GM23338 (cell line): ENCODE data around the gene DYNLT5.

ENCODE experiments used
- CREB1 ChIP-seq: fragments of 250-450 bp; sonication (Bioruptor Pico); IDR thresholded peaks from 2 replicates; pipeline ENCODE4 v1.5.0; 2020; ENCODE audit warnings: low read depth, mild to moderate bottlenecking, moderate library complexity
- EZH2 ChIP-seq: fragments of 200-600 bp; sonication (generic); IDR thresholded peaks from one replicate; pipeline ENCODE4 v1.8.0; 2017; ENCODE audit warnings: antibody characterized with exemption, mild to moderate bottlenecking, low read depth; ENCODE audit not compliant: unreplicated experiment
- EZH2phosphoT487 ChIP-seq: fragments of 200-600 bp; sonication (generic); IDR thresholded peaks from one replicate; pipeline ENCODE4 v1.8.1; 2018; ENCODE audit warnings: antibody characterized with exemption; ENCODE audit not compliant: unreplicated experiment
- JUNB ChIP-seq: IDR thresholded peaks from one replicate; pipeline ENCODE4 v1.6.1; 2016; ENCODE audit warnings: antibody characterized with exemption; ENCODE audit not compliant: unreplicated experiment
- NANOG ChIP-seq: IDR thresholded peaks from 2 replicates; pipeline ENCODE4 v1.6.1; 2016; ENCODE audit warnings: antibody characterized with exemption, borderline replicate concordance
- POLR2AphosphoS5 ChIP-seq: IDR thresholded peaks from 2 replicates; pipeline ENCODE4 v1.6.1; 2016; ENCODE audit warnings: antibody characterized with exemption, low read depth
- STAT1 ChIP-seq: IDR thresholded peaks from one replicate; pipeline ENCODE4 v1.6.1; 2016; ENCODE audit warnings: antibody characterized with exemption; ENCODE audit not compliant: unreplicated experiment
- ZNF114 ChIP-seq: fragments of 250-450 bp; sonication (Bioruptor Pico); IDR thresholded peaks from 2 replicates; pipeline ENCODE4 v1.5.0; 2020; ENCODE audit warnings: mild to moderate bottlenecking, moderate library complexity
- ZNF331 ChIP-seq: fragments of 250-450 bp; sonication (Bioruptor Pico); IDR thresholded peaks from 2 replicates; pipeline ENCODE4 v1.5.0; 2020; ENCODE audit warnings: low read depth, mild to moderate bottlenecking, moderate library complexity
- TF ChIP-seq, protein P1 (sequence below), 2 experiments: fragments of 200-600 bp in 1 of 2; sonication (generic) in 1 of 2; conservative IDR thresholded peaks; 2 replicates each; pipeline versions ENCODE4 v1.5.1 to v1.6.1; 2016 to 2017; ENCODE audit warnings: antibody characterized with exemption in 2 of 2, low read depth in 2 of 2, mild to moderate bottlenecking in 2 of 2, moderate library complexity in 1 of 2
- TF ChIP-seq, protein P2 (sequence below): IDR thresholded peaks from one replicate; pipeline ENCODE4 v1.6.1; 2018; ENCODE audit warnings: antibody characterized with exemption; ENCODE audit not compliant: unreplicated experiment
- TF ChIP-seq, protein P3 (sequence below): IDR thresholded peaks from 2 replicates; pipeline ENCODE4 v1.6.1; 2016; ENCODE audit warnings: antibody characterized with exemption

DNA sequence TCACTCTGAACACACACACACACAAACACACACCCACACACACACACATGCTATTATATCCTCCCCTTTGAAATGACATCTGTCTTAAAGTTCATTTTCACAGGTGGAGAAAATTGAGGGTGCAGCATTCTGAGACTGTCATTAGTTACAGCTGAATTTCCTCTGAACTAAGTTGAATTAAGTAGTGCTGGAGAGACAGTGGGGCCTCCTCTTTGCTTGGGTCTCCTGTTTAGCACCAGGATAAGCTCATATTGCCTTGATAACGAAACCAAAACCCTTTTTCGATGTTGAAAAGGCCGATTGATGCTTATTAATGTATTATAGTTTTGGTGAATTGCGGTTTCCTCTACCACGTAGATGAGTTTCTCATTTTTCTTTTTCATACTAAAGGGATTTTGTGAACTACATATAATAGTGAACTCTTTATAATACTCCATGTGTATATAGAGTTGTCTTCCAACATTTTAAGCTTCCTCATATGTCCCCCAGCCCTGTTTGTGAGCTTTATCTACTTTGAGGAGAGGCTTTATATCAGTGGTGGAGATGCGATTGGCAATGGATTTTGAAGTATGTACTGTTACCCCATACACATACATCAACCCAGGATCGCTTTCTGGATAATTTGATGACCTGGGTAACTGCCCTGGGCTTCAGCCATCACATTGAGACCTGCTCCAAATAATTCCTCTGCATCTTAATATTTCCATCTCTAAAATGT lies 17.4 kb downstream of the DYNLT5 start:
- TF ChIP-seq EZH2 (no peak), JUNB (no peak), EZH2phosphoT487 (no peak), POLR2AphosphoS5 (no peak), ZNF114 (CRISPR knock-in tag) (no peak), STAT1 (no peak), CREB1 (CRISPR knock-in tag) (no peak), ZNF331 (CRISPR knock-in tag) (no peak), NANOG (no peak)
- TF ChIP-seq, protein P1, sequence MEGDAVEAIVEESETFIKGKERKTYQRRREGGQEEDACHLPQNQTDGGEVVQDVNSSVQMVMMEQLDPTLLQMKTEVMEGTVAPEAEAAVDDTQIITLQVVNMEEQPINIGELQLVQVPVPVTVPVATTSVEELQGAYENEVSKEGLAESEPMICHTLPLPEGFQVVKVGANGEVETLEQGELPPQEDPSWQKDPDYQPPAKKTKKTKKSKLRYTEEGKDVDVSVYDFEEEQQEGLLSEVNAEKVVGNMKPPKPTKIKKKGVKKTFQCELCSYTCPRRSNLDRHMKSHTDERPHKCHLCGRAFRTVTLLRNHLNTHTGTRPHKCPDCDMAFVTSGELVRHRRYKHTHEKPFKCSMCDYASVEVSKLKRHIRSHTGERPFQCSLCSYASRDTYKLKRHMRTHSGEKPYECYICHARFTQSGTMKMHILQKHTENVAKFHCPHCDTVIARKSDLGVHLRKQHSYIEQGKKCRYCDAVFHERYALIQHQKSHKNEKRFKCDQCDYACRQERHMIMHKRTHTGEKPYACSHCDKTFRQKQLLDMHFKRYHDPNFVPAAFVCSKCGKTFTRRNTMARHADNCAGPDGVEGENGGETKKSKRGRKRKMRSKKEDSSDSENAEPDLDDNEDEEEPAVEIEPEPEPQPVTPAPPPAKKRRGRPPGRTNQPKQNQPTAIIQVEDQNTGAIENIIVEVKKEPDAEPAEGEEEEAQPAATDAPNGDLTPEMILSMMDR (conservative IDR thresholded peaks at IDR 0.05; ENCODE audit: low read depth in 2 of 2) = no peak
- TF ChIP-seq, protein P2, sequence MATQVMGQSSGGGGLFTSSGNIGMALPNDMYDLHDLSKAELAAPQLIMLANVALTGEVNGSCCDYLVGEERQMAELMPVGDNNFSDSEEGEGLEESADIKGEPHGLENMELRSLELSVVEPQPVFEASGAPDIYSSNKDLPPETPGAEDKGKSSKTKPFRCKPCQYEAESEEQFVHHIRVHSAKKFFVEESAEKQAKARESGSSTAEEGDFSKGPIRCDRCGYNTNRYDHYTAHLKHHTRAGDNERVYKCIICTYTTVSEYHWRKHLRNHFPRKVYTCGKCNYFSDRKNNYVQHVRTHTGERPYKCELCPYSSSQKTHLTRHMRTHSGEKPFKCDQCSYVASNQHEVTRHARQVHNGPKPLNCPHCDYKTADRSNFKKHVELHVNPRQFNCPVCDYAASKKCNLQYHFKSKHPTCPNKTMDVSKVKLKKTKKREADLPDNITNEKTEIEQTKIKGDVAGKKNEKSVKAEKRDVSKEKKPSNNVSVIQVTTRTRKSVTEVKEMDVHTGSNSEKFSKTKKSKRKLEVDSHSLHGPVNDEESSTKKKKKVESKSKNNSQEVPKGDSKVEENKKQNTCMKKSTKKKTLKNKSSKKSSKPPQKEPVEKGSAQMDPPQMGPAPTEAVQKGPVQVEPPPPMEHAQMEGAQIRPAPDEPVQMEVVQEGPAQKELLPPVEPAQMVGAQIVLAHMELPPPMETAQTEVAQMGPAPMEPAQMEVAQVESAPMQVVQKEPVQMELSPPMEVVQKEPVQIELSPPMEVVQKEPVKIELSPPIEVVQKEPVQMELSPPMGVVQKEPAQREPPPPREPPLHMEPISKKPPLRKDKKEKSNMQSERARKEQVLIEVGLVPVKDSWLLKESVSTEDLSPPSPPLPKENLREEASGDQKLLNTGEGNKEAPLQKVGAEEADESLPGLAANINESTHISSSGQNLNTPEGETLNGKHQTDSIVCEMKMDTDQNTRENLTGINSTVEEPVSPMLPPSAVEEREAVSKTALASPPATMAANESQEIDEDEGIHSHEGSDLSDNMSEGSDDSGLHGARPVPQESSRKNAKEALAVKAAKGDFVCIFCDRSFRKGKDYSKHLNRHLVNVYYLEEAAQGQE = no peak
- TF ChIP-seq, protein P3, sequence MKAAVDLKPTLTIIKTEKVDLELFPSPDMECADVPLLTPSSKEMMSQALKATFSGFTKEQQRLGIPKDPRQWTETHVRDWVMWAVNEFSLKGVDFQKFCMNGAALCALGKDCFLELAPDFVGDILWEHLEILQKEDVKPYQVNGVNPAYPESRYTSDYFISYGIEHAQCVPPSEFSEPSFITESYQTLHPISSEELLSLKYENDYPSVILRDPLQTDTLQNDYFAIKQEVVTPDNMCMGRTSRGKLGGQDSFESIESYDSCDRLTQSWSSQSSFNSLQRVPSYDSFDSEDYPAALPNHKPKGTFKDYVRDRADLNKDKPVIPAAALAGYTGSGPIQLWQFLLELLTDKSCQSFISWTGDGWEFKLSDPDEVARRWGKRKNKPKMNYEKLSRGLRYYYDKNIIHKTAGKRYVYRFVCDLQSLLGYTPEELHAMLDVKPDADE = no peak
